ENCODE results near the gene PRR12.

Gene PRR12

DNA sequence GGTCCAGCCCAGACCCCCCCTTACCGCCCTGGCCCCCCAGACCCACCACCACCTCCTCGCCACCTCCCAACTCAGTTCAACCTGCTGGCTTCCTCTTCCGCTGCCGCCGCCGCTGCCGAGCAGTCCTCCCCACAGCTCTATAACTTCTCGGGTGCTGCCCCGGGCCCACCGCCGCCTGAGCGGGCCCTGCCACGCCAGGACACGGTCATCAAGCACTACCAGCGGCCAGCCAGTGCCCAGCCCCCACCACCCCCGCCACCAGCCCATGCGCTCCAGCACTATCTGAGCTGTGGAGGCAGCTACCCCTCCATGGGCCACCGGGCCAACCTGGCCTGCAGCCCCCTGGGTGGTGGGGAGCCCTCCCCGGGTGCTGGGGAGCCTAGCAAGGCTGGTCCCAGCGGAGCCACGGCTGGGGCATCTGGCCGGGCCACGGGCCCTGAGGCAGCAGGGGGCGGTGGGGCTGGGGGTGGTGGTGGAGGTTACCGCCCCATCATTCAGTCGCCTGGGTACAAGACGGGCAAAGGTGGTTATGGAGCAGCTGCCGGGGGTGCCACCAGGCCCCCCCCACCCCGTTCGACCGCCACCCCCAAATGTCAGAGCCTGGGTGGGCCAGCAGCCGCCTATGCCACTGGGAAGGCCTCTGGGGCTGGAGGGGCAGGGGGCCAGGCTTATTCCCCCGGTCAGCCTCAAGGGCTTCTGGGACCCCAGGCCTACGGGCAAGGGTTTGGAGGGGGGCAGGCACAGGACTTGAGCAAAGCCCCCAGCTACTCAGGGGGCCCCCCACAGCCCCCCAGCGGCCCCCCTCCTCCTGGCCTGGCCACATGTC lies 4.2 kb downstream of the PRR12 start:
- no peak for FAIRE-seq
- no peak for TF ChIP-seq PAX5 (IDR thresholded peaks at IDR 0.05; ENCODE audit: insufficient read depth, low read length, severe bottlenecking)
- TF ChIP-seq POLR2A (IDR thresholded peaks at IDR 0.05; ENCODE audit: low read depth, low read length), result no peak
- no peak for TF ChIP-seq TAF1 (IDR thresholded peaks at IDR 0.05; ENCODE audit: low read depth, low read length)
- no peak for TF ChIP-seq POU2F2 (IDR thresholded peaks at IDR 0.05; ENCODE audit: low read depth, low read length)
- DNase-seq (ENCODE audit: insufficient read length, low spot score), result no peak

- no peak for DNase-seq (ENCODE audit: insufficient read length, low spot score)
- no peak for FAIRE-seq
- TF ChIP-seq POU2F2 (IDR thresholded peaks at IDR 0.05; ENCODE audit: low read depth, low read length) (no peak), TAF1 (IDR thresholded peaks at IDR 0.05; ENCODE audit: low read depth, low read length) (no peak), POLR2AphosphoS5 (IDR thresholded peaks at IDR 0.05; ENCODE audit: low read depth, low read length) (no peak), SPI1 (IDR thresholded peaks at IDR 0.05; ENCODE audit: low read depth, low read length) (no peak), PAX5 (IDR thresholded peaks at IDR 0.05; ENCODE audit: insufficient read depth, low read length, severe bottlenecking) (no peak), POLR2A (IDR thresholded peaks at IDR 0.05; ENCODE audit: low read depth, low read length) (no peak)
Measured at GRCh38 chr19:49595819-49596404, 4.9 kb downstream of the PRR12 start.

GRCh38 chr19:49596407-49596806 lies 5.4 kb downstream of the PRR12 start:
- FAIRE-seq (no peak), DNase-seq (ENCODE audit: insufficient read length, low spot score) (no peak)
- TF ChIP-seq POLR2A (IDR thresholded peaks at IDR 0.05; ENCODE audit: low read depth, low read length), result no peak
- no peak for TF ChIP-seq SPI1 (IDR thresholded peaks at IDR 0.05; ENCODE audit: low read depth, low read length)
- TF ChIP-seq TAF1 (IDR thresholded peaks at IDR 0.05; ENCODE audit: low read depth, low read length), result no peak
- no peak for TF ChIP-seq POLR2AphosphoS5 (IDR thresholded peaks at IDR 0.05; ENCODE audit: low read depth, low read length)

DNA sequence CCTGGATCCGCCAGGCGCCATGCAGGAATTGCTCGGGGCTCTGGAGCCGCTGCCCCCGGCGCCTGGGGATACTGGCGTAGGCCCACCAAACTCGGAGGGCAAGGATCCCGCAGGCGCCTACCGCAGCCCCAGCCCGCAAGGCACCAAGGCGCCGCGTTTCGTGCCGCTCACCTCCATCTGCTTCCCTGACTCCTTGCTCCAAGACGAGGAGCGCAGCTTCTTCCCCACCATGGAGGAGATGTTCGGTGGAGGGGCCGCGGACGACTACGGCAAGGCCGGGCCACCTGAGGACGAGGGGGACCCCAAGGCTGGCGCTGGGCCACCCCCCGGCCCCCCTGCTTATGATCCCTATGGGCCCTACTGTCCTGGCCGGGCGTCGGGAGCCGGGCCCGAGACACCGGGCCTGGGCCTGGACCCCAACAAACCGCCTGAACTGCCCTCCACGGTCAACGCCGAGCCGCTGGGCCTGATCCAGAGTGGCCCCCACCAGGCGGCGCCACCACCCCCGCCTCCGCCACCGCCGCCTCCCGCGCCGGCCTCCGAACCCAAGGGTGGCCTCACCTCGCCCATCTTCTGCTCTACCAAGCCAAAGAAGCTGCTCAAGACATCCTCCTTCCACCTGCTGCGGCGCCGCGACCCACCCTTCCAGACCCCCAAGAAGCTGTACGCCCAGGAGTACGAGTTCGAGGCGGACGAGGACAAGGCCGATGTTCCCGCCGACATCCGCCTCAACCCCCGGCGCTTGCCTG lies 6.1 kb downstream of the PRR12 start:
- DNase-seq (ENCODE audit: insufficient read length, low spot score) (no peak), FAIRE-seq (no peak)
- TF ChIP-seq POLR2AphosphoS5 (IDR thresholded peaks at IDR 0.05; ENCODE audit: low read depth, low read length), result no peak
- TF ChIP-seq PAX5 (IDR thresholded peaks at IDR 0.05; ENCODE audit: insufficient read depth, low read length, severe bottlenecking), result no peak
- TF ChIP-seq TAF1 (IDR thresholded peaks at IDR 0.05; ENCODE audit: low read depth, low read length), result no peak
- no peak for TF ChIP-seq POLR2A (IDR thresholded peaks at IDR 0.05; ENCODE audit: low read depth, low read length)
- no peak for TF ChIP-seq SPI1 (IDR thresholded peaks at IDR 0.05; ENCODE audit: low read depth, low read length)
- no peak for TF ChIP-seq POU2F2 (IDR thresholded peaks at IDR 0.05; ENCODE audit: low read depth, low read length)

DNA sequence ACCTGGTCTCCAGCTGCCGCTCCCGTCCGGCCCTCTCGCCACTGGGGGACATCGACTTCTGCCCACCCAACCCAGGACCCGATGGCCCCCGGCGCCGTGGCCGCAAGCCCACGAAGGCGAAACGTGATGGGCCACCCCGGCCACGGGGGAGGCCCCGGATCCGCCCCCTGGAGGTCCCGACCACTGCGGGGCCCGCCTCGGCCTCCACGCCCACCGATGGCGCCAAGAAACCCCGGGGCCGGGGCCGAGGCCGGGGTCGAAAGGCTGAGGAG lies 6.7 kb downstream of the PRR12 start:
- DNase-seq (ENCODE audit: insufficient read length, low spot score) (no peak), FAIRE-seq (no peak)
- TF ChIP-seq PAX5 (IDR thresholded peaks at IDR 0.05; ENCODE audit: insufficient read depth, low read length, severe bottlenecking) (no peak), TAF1 (IDR thresholded peaks at IDR 0.05; ENCODE audit: low read depth, low read length) (no peak)

- no peak for FAIRE-seq
- DNase-seq (ENCODE audit: insufficient read length, low spot score), result no peak
- TF ChIP-seq POLR2AphosphoS5 (IDR thresholded peaks at IDR 0.05; ENCODE audit: low read depth, low read length) (no peak), TAF1 (IDR thresholded peaks at IDR 0.05; ENCODE audit: low read depth, low read length) (no peak), POU2F2 (IDR thresholded peaks at IDR 0.05; ENCODE audit: low read depth, low read length) (no peak), PAX5 (IDR thresholded peaks at IDR 0.05; ENCODE audit: insufficient read depth, low read length, severe bottlenecking) (no peak), POLR2A (IDR thresholded peaks at IDR 0.05; ENCODE audit: low read depth, low read length) (no peak), SPI1 (IDR thresholded peaks at IDR 0.05; ENCODE audit: low read depth, low read length) (no peak)
Measured at GRCh38 chr19:49599378-49600295, 8.7 kb downstream of the PRR12 start.

DNA sequence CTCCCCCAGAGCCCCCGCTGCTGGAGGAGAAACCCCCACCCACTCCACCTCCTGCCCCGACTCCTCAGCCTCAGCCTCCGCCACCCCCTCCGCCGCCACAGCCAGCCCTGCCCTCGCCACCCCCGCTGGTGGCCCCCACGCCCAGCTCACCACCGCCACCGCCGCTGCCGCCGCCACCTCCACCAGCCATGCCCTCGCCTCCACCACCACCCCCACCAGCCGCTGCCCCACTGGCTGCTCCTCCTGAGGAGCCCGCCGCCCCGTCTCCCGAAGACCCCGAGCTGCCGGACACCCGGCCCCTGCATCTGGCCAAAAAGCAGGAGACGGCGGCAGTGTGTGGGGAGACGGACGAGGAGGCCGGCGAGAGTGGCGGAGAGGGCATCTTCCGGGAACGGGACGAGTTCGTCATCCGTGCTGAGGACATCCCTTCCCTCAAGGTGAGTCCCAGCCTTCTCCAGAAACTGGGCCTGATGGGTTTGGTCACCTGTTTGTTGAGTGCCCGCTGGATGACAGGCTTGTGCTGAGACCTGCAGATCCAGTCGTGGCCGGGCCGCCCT lies 10.6 kb downstream of the PRR12 start:
- FAIRE-seq (no peak), DNase-seq (ENCODE audit: insufficient read length, low spot score) (no peak)
- no peak for TF ChIP-seq SPI1 (IDR thresholded peaks at IDR 0.05; ENCODE audit: low read depth, low read length)
- TF ChIP-seq TAF1 (IDR thresholded peaks at IDR 0.05; ENCODE audit: low read depth, low read length), result no peak
- no peak for TF ChIP-seq POLR2AphosphoS5 (IDR thresholded peaks at IDR 0.05; ENCODE audit: low read depth, low read length)
- TF ChIP-seq POU2F2 (IDR thresholded peaks at IDR 0.05; ENCODE audit: low read depth, low read length), result no peak

DNA sequence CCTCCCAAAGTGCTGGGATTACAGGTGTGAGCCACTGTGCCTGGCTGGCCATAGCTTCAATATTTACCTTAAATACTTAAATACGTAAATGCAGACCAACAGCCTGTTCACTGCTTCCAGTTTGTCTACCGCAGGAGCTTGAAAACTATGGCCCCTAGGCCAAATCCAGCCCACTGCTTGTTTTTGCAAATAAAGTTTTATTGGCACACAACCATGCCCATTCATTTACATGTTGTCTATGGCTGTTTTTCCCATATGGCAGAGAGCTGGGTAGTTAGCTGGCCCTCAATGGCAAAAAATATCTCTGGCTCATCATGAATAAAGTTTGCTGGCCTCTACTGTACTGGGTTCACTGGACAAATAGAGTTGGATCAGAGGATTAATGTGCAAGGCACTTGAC lies 11.8 kb downstream of the PRR12 start:
- TF ChIP-seq POLR2AphosphoS5 (IDR thresholded peaks at IDR 0.05; ENCODE audit: low read depth, low read length) (no peak), TAF1 (IDR thresholded peaks at IDR 0.05; ENCODE audit: low read depth, low read length) (no peak), SPI1 (IDR thresholded peaks at IDR 0.05; ENCODE audit: low read depth, low read length) (no peak), PAX5 (IDR thresholded peaks at IDR 0.05; ENCODE audit: insufficient read depth, low read length, severe bottlenecking) (no peak), POLR2A (IDR thresholded peaks at IDR 0.05; ENCODE audit: low read depth, low read length) (no peak), POU2F2 (IDR thresholded peaks at IDR 0.05; ENCODE audit: low read depth, low read length) (no peak)
- FAIRE-seq, result no peak
- no peak for DNase-seq (ENCODE audit: insufficient read length, low spot score)

DNA sequence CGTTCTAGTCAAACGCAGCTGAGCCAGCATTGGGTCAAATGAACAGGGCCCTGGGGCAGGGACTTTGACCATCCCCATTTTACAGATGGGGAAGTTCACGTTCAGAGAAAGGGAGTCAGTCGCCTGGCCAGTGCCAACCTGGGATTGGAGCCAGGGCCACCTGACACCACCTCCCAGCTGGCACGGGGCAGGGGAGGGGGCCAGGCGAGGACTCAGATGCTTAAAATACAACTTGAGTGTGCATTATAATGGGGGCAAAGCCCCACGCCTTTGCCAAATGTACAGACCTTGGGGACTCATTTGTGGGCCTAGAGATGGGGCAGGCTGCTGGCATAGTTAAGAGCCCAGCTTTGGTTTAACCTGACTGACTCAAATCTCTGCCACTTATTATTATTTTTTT lies 14.6 kb downstream of the PRR12 start:
- no peak for DNase-seq (ENCODE audit: insufficient read length, low spot score)
- FAIRE-seq, result no peak
- TF ChIP-seq POLR2A (IDR thresholded peaks at IDR 0.05; ENCODE audit: low read depth, low read length) (no peak), TAF1 (IDR thresholded peaks at IDR 0.05; ENCODE audit: low read depth, low read length) (no peak), POLR2AphosphoS5 (IDR thresholded peaks at IDR 0.05; ENCODE audit: low read depth, low read length) (no peak), PAX5 (IDR thresholded peaks at IDR 0.05; ENCODE audit: insufficient read depth, low read length, severe bottlenecking) (no peak), POU2F2 (IDR thresholded peaks at IDR 0.05; ENCODE audit: low read depth, low read length) (no peak), SPI1 (IDR thresholded peaks at IDR 0.05; ENCODE audit: low read depth, low read length) (no peak)

Measured in GM12891 (cell line).